Measurements from ENCODE around the gene COPS9.
A peak's percentile ranks its signal among the peaks of the same experiment; 100 is the strongest.

Gene COPS9

DNA sequence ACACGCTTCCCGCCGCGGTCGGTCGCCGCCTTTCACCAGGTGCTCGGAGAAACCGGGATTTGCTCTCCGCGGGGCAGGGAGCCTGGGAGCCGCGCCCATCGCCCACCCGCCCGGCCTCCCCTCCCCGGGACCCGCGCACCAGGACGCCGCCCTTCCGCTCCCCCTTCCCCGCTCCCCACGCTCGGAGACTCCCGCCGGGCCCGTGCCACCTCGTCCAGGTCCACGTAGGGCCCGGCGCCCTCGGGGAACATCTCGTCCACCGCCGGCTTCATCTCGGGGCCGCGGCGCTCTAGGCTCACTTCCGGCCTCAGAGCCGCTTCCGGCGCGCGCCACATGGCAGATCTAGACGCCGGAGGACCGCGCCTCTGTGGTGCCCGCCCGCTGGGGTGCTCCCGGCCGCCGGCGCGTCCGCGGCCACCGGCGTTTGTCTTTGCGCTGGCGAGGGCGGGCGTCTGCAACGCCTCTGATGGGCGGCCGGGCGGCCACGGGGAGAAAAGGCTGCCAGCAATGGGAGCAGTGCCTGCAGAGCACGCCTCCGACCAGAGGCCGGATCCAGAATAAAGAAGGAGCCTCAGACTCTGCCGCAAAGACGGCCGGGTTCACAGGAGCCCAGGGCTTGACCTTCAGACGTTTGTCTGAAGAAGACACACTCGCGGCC lies at the start of gene COPS9:
TSS of gene COPS9 (minus strand) at position 293 of the 658 bp plus-strand sequence. CDS start at position 272, 21 bp downstream.
- DNase-seq, result peak; percentile 79

GRCh38 chr2:240184656-240185055 lies 48.6 kb upstream of the COPS9 start:
- no peak for DNase-seq

DNA sequence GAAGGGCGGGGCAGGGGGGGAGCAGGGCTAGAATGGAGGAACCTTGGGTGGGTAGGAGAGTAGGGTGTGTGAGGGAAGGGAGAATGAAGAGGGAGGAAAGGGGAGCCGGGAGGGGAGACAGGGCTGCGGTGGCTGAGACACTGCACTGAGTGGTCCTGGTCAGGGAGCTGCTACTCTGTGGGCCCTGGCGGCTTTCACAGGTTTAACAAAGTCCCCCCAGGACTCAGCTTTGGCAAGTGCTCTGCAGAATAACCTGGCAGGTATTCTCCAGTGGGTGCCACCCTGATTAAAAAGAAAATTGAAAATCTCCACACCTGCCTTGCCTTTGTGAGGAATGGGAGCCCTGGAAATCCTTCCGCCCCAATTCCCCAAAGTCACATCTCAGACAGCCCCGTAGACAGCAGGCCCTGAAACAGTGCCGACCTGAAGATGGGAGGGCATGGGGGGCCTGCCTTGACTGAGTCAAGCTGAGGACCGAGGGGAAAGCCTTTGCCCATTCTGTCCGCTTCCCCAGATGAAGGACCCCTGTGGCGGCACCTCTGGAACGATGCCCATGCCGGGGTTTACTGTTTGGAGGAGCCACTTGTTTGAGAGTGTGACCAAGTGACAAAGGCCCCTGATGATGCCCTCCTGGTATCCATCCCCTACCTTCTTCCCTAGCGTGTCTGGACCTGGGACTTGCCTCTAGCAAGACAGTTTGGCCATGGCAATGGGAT lies 47.9 kb upstream of the COPS9 start:
- no peak for DNase-seq

- no peak for DNase-seq
Measured at GRCh38 chr2:240183006-240183874, 47.1 kb upstream of the COPS9 start.

DNA sequence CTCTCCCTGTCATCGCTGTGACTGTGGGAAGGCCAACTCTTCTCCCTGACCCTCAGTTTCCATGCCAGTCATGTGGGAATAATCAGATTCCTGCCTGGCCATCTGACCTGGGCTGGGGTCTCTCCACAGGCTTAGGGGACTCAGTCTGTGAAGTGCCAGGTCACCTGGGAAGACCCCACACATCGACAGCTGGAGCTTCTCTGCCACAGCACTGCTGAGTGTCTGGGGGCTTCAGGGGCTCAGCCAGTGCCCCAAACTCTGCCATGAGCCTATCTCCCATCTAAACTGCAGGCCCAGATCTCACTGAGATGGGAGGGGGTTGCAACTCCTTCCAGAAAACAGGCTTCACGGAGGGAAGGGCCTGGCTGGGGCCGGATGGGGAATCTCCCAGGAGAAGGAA lies 46.4 kb upstream of the COPS9 start:
- DNase-seq, result no peak

DNA sequence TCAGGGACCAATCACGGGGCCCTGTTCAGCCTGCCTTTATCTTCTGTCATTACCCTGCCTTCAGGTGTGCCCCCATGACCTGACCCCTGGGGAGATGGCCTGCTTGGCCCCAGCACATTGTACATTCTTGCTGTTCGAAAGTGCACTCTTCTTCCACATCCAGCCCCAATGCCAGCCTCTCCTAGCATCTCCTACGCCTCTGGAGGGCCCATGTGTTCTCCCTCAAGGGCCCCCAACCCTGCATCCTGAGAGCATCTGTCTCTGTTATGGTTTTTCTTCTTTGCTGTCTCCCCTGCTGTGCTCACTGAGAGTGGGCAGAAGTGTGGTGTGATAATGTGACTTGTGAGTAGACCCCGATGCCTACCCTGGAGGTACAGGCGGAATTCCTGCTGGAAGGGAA lies 45.9 kb upstream of the COPS9 start:
- DNase-seq, result no peak

DNA sequence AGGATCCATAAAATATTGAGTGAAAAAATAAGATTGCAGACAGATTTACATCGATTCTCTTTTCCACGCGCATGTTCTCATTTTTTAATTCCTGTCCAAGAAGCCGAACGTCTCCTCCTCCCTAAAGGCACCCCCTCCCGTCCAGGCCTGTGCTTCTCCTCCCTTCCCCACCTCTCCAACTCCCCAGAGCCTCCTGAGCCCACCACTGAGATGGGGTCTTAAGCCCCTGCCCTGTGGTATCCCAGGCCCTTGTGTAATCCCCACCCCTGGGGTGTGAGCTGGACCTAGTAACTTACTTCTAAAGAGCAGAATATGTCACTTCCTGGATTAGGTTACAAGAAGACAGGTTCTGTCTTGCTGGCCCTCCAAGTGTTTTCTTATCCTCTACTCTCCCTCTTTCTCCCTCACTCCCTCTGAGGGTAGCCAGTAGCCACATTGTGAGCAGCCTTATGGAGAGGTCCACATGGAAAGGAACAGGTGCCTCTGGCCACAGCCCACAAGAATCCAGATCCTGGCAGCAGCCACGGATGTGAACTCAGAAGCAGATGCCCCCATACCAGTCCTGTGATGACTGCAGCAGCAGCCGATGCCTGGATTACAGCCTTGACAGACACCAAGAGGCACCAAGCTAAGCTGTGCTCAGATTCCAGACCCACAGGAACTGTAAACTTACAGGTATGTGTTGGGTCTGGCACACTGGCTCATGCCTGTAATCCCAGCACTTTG lies 44.0 kb upstream of the COPS9 start:
- DNase-seq, result no peak

DNA sequence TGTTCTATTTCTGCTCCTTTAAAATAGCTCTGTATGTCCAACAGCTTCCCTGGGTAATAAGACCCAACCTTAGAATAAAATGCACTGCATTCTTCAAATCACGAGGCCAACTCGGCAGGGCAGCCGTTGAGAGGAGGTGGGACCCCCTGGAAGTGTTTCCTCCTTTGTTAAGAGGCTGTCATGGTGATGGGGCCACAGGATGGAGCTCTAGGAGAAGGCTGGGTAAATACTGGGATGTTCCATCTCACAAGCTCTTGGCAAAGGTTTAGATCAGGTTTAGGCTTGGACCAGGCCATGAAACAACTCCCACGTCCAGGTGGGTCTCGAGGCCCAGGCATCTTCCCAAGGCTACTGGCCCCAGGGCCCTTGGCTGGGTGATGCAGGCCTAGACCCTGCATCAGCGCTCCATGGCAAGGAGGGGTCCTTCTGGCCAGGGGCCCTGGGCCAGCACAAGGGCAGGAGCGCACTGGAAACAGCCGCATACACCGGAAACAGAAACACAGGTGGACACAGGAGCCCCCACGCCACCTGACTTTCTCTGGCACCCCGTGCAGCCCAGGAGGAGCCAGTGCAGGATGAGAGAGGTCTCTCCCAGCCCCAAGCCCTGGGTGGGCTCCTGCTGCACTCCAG lies 43.2 kb upstream of the COPS9 start:
- DNase-seq, result no peak

DNA sequence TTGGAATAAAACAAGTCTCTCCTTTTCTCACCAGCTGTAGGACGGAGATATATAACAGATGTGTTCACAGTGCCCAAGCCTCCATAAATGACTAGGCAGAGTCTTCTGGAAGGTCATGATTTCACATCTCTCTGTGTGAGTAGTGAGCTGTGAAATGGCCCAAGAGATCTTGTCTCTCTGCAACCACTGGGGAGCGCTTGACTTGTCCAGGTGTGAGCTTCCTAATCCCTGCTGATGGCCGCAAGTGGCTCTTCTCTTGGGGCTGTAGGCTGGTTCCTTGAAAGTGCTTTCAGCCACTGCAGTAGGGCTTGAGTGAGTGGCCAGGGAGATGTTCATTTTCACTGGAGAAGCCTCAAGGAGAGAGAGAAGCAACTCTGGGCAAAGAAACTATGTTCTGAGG lies 42.5 kb upstream of the COPS9 start:
- no peak for DNase-seq

GRCh38 chr2:240174496-240174895 lies 38.4 kb upstream of the COPS9 start:
- DNase-seq, result no peak

- no peak for DNase-seq
Measured at GRCh38 chr2:240172071-240172895, 36.2 kb upstream of the COPS9 start.

DNA sequence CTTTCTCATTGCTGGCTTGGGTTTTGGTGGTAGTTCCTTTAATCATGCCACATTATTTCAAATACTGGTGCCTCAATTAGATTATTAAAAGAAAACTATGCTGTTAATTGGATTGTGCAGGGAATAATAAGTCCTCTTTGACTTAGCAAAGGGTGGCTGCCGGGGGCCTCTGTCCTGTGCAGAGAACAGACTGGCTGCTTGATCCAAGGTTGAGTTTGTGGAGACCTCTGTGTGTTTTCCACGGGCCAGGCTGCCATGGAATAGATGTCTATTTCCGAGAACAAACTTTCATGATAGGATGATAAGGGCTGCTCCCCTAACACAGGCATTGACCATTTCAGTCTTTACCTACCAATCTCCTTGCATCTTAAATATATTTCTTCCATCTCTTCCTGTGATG lies 34.8 kb upstream of the COPS9 start:
- no peak for DNase-seq

DNA sequence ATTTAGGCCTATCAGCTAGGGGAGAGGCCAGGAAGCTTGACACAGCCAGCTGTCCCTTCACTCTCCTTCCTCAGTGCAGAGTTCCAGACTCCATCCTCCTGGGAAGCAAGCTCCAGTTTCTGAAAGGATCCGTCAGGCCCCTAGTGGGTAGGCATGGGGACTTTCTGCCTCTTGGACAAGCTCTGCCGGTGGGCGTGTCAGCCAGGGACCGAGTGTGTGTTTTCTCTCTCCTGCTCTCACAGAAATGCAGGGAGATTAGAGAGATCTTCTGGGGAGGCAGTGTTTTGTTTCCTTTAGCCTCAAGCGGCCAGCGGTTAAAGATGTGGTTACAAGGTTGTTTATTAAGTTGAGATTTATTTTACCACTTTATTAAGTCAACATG lies 34.2 kb upstream of the COPS9 start:
- no peak for DNase-seq

- DNase-seq, result no peak
Measured at GRCh38 chr2:240169486-240170353, 33.6 kb upstream of the COPS9 start.

GRCh38 chr2:240168546-240169361 lies 32.6 kb upstream of the COPS9 start:
- DNase-seq, result no peak

DNA sequence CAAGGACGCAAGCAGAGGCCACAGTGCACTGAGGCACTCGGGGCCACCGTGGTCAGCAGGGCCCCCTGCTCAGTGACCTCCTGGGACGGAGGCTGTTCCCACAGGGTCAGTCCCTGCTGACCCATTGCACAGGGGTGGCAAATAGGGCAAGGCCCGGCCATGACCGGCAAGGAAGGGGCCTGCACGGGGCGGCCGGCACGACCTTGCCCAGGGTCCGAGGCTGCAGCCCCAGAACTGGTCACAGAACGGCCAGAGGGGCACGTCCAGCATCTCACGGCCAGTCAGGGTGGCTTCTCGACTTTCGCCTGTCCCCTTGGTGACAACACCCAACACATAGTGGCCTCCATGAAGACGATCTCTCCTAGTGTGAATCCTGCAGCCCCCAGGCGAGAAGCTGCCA lies 31.9 kb upstream of the COPS9 start:
- no peak for DNase-seq

DNA sequence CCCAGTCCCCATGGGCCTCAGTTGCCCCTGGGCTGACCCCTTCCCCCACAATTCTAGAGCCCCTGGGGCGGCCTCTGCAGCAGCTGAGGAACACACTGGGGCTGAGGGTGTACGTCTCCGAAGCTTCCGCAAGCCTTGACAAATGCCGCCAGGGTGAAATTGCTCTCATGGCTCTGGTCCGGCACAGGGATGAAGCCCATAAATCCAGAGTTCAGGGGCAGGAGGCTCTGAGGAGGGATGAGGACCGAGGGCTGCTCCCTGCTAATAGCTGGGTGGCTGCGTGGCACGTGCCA lies 31.4 kb upstream of the COPS9 start:
- DNase-seq, result no peak

- no peak for DNase-seq
Measured at GRCh38 chr2:240166761-240167587, 30.9 kb upstream of the COPS9 start.

DNA sequence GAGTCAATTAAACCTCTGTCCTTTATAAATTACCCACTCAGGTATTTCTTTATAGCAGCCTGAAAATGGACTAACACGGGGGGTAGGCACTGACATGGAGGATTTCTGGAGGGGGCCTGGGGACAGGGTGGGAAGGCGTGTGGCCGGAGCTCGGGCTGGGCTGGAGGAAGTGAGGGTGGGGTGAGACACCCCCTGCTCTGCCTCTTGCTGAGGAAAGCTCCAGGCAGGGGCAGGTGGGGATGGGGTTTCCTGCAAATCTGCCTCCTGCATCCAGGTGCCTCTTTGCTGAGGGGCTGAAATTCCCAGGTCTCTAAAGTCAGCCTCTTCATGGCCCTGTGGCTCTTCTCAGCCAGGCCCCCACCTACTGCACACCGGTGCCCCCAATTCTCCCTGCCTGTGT lies 30.1 kb upstream of the COPS9 start:
- DNase-seq, result no peak
